KMS-11 (cell line): ENCODE data around the gene GNAI3.

Experiments
- H2AFZ ChIP-seq: fragments of 200-600 bp; sonication (generic); 2 replicates; pipeline ENCODE4 v1.6.1; 2016; ENCODE audit warnings: antibody characterized with exemption, mixed run types, low read depth
- H3K27ac ChIP-seq: fragments of 200-600 bp; sonication (generic); 2 replicates; pipeline ENCODE4 v1.6.1; 2016; ENCODE audit warnings: mild to moderate bottlenecking, mixed run types
- H3K27me3 ChIP-seq: fragments of 200-600 bp; sonication (generic); 2 replicates; pipeline ENCODE4 v1.6.1; 2017; ENCODE audit warnings: mild to moderate bottlenecking, low read depth, mixed run types, moderate library complexity; ENCODE audit not compliant: insufficient read depth
- H3K36me3 ChIP-seq: fragments of 200-600 bp; sonication (generic); 2 replicates; pipeline ENCODE4 v1.6.1; 2017; ENCODE audit warnings: mild to moderate bottlenecking, mixed run types; ENCODE audit not compliant: insufficient read depth
- H3K4me1 ChIP-seq: fragments of 200-600 bp; sonication (generic); 2 replicates; pipeline ENCODE4 v1.6.1; 2016; ENCODE audit warnings: mild to moderate bottlenecking, low read depth, mixed run types; ENCODE audit not compliant: poor library complexity, severe bottlenecking
- H3K4me2 ChIP-seq: fragments of 200-600 bp; sonication (generic); 2 replicates; pipeline ENCODE4 v1.7.0; 2016; ENCODE audit warnings: mild to moderate bottlenecking, mixed run types
- H3K4me3 ChIP-seq: fragments of 200-600 bp; sonication (generic); IDR thresholded peaks from 2 replicates; pipeline ENCODE4 v1.6.1; 2017; ENCODE audit warnings: low read depth, low read length, mixed read lengths; ENCODE audit not compliant: insufficient read depth
- H3K79me2 ChIP-seq: fragments of 200-600 bp; sonication (generic); 2 replicates; pipeline ENCODE4 v1.6.1; 2016; ENCODE audit warnings: low read depth, mixed run types; ENCODE audit not compliant: insufficient read depth
- H3K9ac ChIP-seq: fragments of 200-600 bp; sonication (generic); 2 replicates; pipeline ENCODE4 v1.6.1; 2016; ENCODE audit warnings: mild to moderate bottlenecking, mixed run types
- H4K20me1 ChIP-seq: fragments of 200-600 bp; sonication (generic); 2 replicates; pipeline ENCODE4 v1.6.1; 2016; ENCODE audit warnings: mild to moderate bottlenecking, mixed run types; ENCODE audit not compliant: insufficient read depth
- CTCF ChIP-seq: fragments of 200-600 bp; sonication (generic); conservative IDR thresholded peaks from 2 replicates; pipeline ENCODE4 v1.6.1; 2017; ENCODE audit warnings: low read depth, mild to moderate bottlenecking, antibody characterized with exemption, low read length, moderate library complexity, mixed read lengths

Gene GNAI3

DNA sequence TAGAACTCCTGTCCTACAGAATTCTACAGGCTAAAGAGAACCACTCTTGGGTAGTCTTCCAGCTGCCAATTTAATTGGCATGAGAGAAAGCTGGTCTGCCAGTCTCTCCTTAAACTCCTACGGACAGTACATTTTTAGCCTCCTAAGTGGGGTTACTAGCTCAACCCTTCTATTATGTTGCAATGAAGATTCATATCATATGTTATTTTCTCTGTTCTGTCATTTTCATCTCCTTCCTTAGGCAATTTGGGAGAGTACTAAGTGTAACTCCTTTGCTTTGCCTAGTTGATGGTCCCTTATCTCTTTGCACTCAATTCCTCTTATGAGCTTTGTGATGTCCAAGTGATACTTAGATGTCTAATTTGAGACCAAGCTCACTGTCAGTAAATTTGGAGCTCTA, 57.0 kb downstream of the GNAI3 start:
- Histone ChIP-seq H3K4me1 (no peaks in the 10 kb centered on the region), H3K27me3 (no peaks in the 10 kb centered on the region), H3K36me3 (no peaks in the 10 kb centered on the region), H3K27ac (no peak overlapping the region), H3K4me3 (no peak overlapping the region), H3K79me2 (no peaks in the 10 kb centered on the region), H4K20me1 (no peaks in the 10 kb centered on the region), H3K9ac (no peak overlapping the region), H2AFZ (no peak overlapping the region), H3K4me2 (no peak overlapping the region)
- TF ChIP-seq CTCF = no peak

GRCh38 chr1:109609881-109610280, 61.5 kb downstream of the GNAI3 start:
- no peaks in the 10 kb centered on the region for H4K20me1 ChIP-seq

GRCh38 chr1:109610609-109611307, 62.3 kb downstream of the GNAI3 start:
- H2AFZ ChIP-seq = no peak overlapping the region
- no peak overlapping the region for H3K27ac ChIP-seq
- TF ChIP-seq CTCF = no peak
- H4K20me1 ChIP-seq = no peaks in the 10 kb centered on the region
- H3K36me3 ChIP-seq = no peaks in the 10 kb centered on the region
- no peak overlapping the region for H3K4me2 ChIP-seq
- H3K4me1 ChIP-seq = no peaks in the 10 kb centered on the region
- H3K9ac ChIP-seq = no peak overlapping the region
- H3K79me2 ChIP-seq = no peaks in the 10 kb centered on the region
- H3K27me3 ChIP-seq = no peaks in the 10 kb centered on the region
- H3K4me3 ChIP-seq = no peak overlapping the region

More at GRCh38 chr1:109609881-109610280, 61.5 kb downstream of the GNAI3 start:
- no peak overlapping the region for H3K9ac ChIP-seq
- no peaks in the 10 kb centered on the region for H3K4me1 ChIP-seq
- H3K4me3 ChIP-seq = no peak overlapping the region
- no peaks in the 10 kb centered on the region for H3K27me3 ChIP-seq
- no peaks in the 10 kb centered on the region for H3K79me2 ChIP-seq
- H2AFZ ChIP-seq = no peak overlapping the region
- no peak overlapping the region for H3K27ac ChIP-seq
- no peak for TF ChIP-seq CTCF
- H3K4me2 ChIP-seq = no peak overlapping the region
- H3K36me3 ChIP-seq = no peaks in the 10 kb centered on the region

DNA sequence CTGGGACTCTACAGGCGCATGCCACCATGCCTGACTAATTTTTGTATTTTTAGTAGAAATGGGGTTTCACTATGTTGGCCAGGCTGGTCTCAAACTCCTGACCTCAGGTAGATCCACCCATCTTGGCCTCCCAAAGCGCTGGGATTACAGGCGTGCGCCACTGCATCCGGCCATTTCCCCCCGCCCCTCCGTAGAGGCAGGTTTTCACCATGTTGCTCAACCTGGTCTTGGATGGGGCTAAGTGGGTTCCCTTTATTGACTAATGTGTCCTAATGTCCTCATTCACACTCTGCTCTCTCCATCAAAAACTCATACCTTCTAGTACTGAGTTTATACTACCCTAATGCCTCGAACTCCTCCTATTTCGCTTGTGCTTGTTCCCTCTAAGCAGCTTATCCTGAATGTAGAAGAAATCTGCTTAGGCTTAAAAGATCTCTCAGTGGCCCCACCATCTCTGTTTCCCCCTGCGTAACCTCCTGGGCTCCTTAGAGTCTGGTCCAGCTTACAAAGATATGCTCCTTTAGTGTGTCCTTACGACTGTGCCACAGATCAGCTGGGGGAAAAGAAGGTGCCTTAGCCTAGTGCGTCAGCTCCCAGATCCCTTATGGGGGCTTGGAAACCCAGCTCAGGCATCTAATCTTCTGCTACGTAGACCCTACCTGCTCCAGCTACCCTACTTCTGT, 63.0 kb downstream of the GNAI3 start:
- no peak overlapping the region for H3K4me2 ChIP-seq
- H2AFZ ChIP-seq = no peak overlapping the region
- no peak for TF ChIP-seq CTCF
- H3K4me1 ChIP-seq = no peaks in the 10 kb centered on the region
- no peak overlapping the region for H3K27ac ChIP-seq
- H3K36me3 ChIP-seq = no peaks in the 10 kb centered on the region
- no peak overlapping the region for H3K4me3 ChIP-seq
- H3K27me3 ChIP-seq = no peaks in the 10 kb centered on the region
- H4K20me1 ChIP-seq = no peaks in the 10 kb centered on the region
- no peak overlapping the region for H3K9ac ChIP-seq
- H3K79me2 ChIP-seq = no peaks in the 10 kb centered on the region
